GM18909 (cell line): ENCODE measurements around the gene GALNT18.

Source experiments
- ATAC-seq: cut with Tn5 transposase; IDR thresholded peaks from one replicate; pipeline ENCODE4 v1.9.1; 2021; ENCODE audit warnings: mild to moderate bottlenecking; ENCODE audit not compliant: unreplicated experiment, poor library complexity

GALNT18 gene

DNA sequence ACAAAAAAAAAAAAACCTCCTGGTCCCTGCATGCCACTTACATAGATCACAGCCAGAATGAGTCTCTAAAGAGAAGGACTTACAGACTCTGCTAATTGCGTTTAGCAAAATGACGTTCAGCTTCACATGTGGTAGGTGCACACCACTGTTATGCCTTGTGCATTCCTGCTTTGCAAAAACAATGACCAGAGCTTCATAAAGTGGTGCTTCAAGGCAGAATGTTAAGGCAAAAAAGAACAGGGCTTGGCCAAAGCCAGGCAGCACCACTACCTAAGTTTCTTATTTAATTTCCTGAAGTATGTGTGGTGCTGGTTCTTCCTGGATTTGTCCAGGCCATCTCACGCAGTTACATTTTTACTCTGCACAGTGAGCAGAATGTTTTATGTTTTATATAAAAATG, 85.2 kb downstream of the GALNT18 start:
- ATAC-seq: no peak

DNA sequence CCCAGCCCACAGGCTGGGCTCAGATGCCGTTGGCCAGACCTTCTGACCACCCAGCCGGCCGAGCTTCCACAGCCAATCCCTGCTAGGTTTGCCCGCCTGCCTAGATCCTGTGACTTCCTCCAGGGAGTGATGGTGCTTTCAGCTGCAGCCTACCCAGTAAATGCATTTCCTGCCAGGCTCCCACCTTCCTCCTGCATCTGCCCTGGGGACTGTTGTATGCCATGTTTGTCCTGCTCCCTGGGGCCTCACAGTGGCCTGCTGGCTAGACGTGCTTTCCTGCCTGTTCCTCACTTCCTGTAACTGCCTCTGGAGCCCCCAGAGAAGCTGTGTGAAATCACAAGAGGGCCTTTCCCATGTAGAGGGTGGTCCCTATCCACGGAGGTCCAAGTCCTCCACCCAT, 86.2 kb downstream of the GALNT18 start:
- no peak for ATAC-seq

DNA sequence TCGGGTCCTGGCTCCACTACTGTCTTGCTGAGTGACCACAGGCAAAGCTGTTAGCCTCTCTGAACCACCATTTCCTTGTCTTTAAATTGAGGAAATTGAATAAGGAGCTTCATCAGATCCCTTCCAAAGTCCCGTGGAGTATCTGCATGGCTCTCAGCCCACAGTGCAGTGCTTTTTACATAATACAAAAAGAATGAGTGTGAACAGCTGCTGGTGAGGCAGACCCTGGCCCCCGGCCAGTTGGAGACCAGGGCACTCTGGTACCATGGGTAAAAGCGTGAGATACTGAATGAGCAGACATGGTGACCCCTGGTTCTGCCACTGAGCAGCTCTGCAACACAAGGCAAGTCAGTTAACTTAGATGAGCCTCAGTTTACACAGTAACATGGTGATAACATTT, 86.8 kb downstream of the GALNT18 start:
- no peak for ATAC-seq

DNA sequence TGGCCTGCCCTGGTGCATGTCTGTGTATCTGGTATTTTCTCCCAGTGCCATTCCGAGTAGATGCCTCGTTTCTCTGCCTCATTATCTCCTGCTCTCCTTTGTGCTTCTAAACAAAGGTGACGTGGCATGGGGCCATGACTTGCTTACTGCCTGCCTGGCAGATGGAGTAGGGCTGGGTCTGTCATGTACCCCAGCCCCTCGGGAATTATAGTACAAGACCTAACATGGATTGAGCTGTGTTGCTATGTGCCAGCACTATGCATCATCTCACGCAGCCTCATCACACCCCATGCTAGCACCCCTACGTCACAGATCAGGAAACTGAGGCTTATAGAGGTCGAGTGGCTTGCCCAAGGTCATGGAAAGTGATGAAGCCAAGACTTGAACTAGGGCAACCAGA, 88.1 kb downstream of the GALNT18 start:
- no peak for ATAC-seq

DNA sequence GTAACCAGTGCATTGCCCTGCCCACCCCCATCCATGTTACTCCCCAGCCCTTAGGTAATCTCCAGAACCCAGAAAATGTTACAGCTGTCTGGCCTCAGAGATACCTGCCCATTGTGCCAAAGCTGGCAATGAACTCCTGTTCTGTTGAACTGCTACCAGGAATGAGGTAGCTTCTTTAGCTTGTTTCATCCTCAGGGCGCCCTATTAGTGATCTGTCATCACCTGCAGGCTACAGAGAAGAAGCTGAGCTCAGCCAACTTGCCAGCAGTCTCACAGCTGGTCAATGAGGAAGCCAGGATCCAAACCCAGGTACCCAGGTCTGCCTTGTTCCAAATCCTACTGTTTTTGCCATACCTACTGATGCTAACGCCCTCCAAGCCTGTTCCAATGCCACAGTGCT, 88.7 kb downstream of the GALNT18 start:
- no peak for ATAC-seq

DNA sequence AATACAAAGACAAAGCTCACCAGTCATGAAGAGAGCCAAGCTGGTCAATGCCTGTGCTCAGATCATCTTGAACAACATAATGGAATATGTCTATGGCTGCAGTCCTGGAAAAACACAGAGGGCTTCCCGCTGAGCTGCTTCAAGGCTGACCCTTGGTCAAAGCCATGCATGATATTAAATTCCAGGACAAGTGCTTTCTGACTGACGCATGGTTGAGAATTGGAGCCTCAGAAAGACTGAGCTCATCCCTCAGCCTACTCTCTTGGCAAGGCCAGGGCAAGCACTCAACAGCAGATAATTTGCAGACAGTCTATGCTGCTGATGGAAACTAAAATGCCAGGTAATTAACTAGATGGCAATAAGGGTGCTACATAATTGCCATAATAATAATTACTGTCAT, 89.2 kb downstream of the GALNT18 start:
- ATAC-seq: no peak

DNA sequence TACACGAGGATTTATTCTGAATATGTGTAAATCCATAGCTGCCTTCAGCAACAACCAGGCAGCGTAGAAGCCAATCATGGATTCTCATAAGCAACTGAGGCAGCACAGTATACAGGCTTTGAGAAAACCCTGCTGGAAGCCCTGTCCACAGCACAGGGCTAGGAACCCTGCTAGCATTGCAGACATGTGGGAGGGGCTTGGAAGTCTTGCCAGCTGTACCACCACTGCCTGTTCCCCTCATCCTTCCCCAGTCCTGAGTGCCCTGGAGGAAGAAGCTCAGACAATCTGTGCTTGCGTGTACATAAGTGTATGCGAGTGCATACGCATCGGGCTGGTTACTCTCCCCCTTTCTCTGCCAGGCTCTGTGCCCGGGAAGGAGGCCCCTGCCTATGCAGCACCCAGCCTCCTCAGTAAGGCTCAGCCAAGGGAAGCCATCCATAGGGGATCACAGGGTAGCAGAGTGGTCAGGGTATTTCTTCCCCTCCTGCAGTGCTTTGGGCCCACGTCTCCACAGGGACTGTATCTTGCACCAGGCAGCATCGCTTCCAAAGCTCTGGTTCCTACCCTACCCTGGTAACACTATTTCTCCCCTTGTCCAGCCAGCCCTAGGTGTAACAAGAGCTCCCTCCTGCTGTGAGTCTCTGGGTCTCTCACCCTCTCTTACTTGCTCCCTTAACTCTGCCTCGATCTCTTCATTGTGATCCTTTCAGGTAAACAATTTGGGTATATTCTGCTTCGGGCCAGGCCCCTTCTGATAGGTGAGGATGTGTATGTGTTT, 90.5 kb downstream of the GALNT18 start:
- no peak for ATAC-seq

DNA sequence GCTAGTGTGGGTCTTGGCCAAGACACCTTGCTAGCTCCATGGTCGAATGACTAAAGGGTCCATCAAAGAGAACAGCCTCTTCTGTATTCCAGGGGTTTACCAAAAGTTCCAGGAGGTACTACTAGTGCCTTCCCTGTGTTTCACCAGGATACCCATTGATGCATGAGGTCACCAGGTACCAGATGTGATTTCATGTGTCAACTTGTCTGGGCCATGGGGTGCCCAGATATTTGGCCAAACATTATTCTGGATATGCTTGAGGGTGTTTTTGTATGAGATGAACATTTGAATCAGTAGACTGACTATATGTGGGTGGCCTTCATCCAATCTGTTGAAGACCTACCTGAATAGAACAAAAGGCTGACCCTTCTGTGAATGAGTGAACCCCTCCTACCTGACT, 92.8 kb downstream of the GALNT18 start:
- ATAC-seq: no peak

DNA sequence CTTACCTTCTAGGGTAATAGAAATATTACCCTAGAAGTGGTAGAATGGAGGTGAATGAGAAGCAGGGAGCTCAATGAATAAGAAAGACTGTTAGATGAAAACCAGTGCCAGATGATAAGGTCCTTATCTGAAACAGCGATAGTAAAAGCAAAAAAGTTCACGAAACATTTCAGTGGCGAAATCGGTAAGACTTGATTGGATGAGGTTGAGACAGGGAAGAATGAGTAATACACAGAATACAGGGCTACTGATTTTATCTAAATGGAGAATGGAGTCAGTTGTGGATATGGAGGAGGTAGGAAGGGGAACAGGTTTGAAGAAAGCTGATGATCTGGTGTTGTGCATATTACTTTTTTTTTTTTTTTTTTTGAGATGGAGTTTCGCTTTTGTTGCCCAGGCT, 96.5 kb downstream of the GALNT18 start:
- no peak for ATAC-seq

DNA sequence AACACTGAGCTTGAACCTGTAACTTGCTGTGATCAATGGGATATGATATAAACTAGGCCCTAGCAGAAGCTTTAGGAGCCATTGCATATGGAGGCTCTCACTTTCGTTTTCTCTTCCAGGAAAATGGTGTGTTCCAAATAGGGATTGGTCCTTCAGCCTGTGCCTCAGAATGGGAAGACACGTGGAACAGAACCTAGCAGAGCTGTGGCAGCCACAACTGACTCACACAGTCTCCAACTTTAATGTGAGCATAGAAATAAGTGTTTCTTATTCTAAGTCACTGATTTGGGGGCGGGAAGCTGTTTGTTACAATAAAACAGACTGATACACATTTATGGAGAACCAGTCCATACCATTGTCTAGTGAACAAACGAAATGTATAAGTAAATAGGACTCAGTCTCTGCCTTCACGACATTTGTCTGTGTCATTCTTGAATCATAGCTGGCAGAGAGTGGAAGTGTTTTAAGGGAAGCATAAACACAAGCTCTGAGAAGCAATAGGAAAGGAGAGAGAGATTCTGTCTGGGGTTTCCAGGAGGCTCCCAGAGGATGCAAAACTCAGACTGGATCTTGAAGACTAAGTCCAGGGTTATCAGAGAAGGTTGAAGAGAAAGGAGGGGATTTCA, 97.3 kb downstream of the GALNT18 start:
- ATAC-seq: no peak

DNA sequence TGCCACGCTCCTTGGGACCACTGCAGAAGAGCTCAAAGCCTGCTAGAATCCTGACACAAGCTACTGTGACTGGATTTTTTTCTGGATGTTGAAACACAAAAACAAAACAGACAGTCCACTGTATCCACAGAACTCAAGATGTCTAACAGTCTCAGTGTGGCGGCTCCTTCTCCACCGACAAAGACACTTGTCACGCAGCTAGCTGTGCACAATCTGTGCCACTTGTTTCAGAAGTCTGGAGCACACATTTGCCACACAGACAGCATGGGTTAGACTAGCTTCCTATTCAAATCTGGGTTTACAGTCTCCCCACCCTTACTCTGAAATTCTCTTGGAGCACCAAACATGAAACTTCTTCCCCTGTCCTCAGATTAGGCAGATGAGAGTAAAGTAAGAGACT, 99.2 kb downstream of the GALNT18 start:
- no peak for ATAC-seq

DNA sequence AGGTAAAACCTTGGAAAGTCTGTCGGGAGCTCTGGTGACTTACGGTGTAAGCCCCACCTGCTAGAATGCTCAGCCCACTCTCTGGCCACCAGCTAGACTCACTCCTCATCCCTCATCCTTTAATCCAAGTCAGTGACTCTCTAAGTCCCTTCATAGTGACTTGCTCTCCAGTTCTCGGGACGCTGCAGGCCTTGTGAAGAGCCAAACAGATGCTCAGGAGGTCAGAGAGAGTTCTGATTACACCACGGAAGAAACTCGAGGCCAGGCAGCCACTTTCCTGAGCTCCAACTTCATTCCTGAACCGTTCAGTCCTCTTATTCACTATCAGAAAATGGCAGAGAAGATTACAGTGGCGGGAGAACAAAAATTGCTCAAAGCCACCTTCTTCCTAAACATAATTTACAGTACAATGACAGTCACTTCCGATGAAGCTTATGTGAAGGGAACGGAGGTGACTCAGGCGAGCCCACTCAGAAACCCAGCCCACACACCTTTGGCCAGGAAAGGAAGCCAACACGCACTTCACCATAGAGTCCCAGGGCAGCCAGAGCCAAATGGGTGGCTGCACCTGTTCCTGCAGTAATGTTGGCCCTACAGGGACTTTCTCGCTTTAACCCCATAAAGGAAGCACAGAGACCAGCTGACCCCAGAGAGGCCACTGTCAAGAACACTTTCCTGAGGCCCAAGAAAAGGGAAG, 100.4 kb downstream of the GALNT18 start:
- ATAC-seq: no peak

DNA sequence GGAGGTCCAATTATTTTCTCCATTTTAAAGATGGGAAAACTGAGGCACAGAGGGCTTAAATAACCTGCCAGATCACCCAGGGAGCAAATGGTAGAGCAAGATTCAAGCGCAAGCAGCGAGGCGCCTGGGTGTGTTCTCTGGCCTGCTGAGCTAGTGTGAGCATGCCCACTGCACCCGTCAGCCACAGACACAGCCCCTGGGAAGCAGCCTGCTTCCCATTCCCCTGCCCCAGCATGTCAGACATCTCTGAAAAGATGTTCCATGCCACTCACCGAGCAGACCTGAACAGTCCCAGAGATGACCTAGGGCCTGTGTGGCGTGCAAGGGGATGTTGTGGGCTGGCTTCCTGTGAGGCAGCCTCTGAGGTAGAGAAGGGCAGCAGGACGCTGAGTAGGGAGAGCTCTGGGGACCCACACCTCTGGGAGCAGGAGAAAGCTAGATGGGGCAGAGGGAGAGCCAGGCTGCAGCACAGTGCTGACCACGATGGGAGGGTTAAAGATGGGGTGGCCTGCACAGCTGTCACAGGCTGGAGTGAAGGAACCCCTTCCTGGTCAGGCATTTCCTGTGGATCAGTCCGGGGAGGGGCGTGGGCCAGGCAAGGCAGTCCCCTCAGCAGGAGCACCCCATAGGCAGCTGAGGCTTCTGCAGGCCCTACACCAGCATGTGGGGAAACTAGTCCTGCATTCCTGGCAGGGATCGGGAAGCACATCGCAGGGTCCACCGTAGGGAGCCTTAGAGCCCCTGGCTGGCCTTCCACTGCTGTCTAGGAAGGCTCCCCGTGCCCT, 101.4 kb downstream of the GALNT18 start:
- no peak for ATAC-seq

DNA sequence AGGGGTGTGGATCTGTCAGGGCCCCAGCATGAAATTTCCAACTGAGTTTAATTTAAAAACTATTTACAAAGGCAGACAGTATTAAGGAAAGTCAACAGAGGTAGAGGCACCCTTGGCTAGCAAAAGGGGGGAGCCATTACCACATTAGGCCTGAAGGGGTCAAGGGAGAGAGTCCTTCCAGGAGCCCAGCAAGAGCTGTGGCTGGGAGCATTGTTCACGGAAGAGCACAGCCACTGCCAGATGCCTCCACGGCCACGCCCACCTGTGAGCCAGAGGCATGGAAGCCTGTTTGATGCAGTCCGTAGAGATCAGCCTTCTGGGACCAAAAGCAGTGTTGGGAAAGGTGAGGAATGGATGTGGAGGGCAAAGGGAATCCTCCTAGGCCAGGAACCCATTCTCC, 102.6 kb downstream of the GALNT18 start:
- no peak for ATAC-seq

DNA sequence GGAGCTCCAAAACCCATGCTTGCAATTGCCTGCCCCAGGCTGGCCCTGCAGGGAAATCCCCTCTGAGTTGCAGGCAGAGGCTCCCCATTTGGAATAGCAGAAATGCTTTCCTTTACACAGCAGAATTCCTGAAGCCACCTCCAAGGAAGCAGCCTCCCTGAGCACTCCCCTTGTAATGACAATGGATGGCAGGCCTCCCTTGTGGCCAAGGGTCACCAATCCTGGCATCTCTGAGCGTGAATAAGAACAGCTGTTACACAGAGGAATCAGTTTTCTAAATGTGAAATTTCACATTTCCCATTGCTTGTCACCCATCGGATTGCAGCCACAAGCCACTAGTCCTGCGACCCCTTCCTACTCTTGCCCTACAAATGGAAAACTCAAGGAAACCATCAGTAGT, 107.6 kb downstream of the GALNT18 start:
- no peak for ATAC-seq

DNA sequence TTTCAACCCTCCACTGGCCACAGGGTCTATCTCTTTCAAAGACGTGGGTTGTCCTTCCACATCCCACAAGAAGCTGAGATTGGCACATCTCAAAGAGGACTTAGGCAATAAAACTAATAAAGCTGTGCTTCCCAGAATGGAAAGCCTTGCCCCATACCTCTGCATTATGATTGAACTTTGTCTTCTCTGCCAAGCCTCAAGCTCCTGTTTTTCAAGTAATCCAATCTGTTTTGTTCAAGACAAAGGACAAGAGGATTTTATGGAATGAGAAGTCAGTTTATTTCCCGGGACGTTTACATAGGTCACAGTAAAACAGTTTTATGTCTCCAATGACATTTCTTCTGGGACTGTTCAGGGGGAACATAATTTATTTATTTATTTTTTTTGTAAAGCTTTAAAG, 108.4 kb downstream of the GALNT18 start:
- no peak for ATAC-seq

DNA sequence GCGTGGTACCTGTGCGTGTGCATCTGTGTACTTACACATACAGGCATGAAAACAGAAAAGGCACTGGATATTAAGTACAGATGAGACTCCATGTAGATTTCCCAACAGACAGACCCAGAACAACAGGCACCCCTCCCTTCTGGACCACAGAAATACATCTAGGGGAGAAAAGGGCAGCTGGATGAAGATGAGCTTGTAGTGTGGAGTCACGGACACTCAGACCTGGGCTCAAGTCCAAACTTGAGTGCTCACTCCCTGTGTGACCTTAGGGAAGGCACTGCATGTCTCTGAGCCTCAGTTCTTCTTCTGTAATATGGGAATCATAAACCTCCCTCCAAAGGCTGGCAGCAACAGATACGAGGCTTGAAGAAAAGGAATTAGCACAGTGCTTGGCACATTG, 108.9 kb downstream of the GALNT18 start:
- ATAC-seq: no peak

DNA sequence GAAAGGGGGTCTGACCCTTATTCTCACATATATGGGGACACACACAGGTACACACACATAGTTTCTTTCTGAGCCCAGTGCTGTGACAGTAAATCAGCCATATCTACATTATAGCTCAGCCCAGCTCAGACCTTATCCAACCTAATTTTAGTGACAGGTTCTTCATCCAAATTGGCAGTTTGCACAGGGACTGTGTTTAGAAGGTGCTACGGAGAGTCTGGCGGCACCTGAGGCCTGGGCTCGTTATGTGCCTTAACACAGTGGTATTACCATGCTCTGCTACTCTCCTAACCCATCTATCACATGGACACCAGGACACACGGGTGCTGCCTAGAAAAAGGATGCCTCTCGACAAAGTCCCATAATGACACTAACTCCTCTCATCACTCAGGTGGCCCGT, 109.3 kb downstream of the GALNT18 start:
- no peak for ATAC-seq

DNA sequence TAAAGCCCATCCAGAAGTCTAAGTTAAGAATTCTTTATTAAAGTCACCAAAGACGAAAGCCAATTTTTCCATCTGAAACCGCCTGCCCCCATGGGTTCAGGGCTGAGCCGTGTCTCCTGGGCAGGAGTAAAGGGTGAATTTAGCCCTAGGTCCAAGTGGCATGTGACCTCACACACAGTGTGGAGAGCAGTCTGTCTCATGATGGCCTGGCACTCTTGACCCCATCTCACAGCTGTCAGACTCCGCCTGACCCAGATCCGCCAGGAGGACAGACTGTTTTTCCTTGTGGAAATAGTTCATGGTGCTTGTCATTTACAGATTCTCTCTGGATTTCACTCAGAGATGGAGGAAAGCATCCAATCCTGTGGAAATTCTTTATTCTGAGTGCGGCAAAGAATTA, 109.7 kb downstream of the GALNT18 start:
- no peak for ATAC-seq

DNA sequence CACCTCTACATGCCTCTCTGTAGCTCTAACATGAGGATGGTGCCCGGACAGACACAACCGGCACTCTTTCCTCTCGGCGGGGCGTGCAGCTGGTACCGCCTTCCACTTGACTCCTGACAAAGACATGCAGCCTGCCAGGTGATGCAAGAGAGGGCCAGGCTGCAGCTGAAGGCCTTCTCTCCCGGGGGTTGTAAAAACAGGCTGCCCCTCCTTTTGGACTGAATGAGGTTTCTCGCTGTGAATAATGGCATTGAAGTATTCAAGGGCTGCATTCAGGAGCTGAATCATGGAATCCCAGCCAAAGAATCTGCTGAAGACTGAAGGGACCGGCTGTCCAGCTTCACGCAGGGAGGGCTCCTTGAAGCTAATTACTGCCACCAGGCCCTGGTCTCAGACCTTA, 110.9 kb downstream of the GALNT18 start:
- no peak for ATAC-seq

DNA sequence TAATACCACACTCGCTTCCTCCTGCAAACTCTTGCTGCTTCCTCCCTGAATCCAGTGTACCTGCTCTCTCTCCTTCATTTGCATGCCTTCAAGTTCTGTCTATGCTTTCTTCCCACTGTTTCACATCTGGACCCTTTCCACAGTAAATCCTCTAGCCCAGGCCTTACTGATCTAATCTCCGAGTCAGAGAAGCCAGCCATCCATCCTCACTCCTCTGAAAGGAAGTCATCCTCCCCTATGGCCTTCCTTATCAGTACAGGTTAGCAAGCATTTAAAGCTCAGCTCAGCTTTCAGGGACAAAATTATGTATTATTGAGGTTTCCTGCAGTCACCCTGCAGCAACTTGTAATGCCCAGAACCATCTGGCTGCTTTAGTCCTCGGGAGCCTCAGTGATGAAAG, 116.1 kb downstream of the GALNT18 start:
- ATAC-seq: no peak
